H9 (cell line): Measurements from ENCODE around the gene TMEM45B. TPM values are rescaled to one million over a fixed set of nuclear protein-coding genes. Genes with fewer than 3 reads are reported as not detected.

Source experiments
- DNase-seq: peaks from one replicate; pipeline ENCODE4 v3.0.0-alpha.2; 2017
- H2AFZ ChIP-seq: one replicate; pipeline ENCODE4 v1.6.1; 2013; ENCODE audit warnings: mild to moderate bottlenecking, low read length, control low read depth, moderate library complexity
- H2AK5ac ChIP-seq: 2 replicates; pipeline ENCODE4 v1.6.1; 2013; ENCODE audit warnings: low read length, control low read depth, mixed read lengths; ENCODE audit not compliant: insufficient read length
- H2BK120ac ChIP-seq: one replicate; pipeline ENCODE4 v1.6.1; 2013; ENCODE audit warnings: low read depth, mild to moderate bottlenecking, low read length, control low read depth, inconsistent platforms; ENCODE audit not compliant: poor library complexity, severe bottlenecking
- H2BK12ac ChIP-seq: 2 replicates; pipeline ENCODE4 v1.6.1; 2013; ENCODE audit warnings: low read length, control low read depth, mixed read lengths, low read depth; ENCODE audit not compliant: insufficient read length
- H2BK15ac ChIP-seq: 2 replicates; pipeline ENCODE4 v1.6.1; 2013; ENCODE audit warnings: low read depth, low read length, control low read depth
- H2BK20ac ChIP-seq: one replicate; pipeline ENCODE4 v1.6.1; 2013; ENCODE audit warnings: low read depth, mild to moderate bottlenecking, low read length, control low read depth, inconsistent platforms; ENCODE audit not compliant: poor library complexity, severe bottlenecking
- H2BK5ac ChIP-seq: 2 replicates; pipeline ENCODE4 v1.6.1; 2013; ENCODE audit warnings: low read length, control low read depth, mixed read lengths; ENCODE audit not compliant: insufficient read length
- H3K14ac ChIP-seq: 2 replicates; pipeline ENCODE4 v1.6.1; 2013; ENCODE audit warnings: low read length, control low read depth; ENCODE audit not compliant: insufficient read depth
- H3K18ac ChIP-seq: 2 replicates; pipeline ENCODE4 v1.6.1; 2013; ENCODE audit warnings: low read depth, mild to moderate bottlenecking, mixed read lengths, low read length, control low read depth; ENCODE audit not compliant: insufficient read length
- H3K23ac ChIP-seq: 2 replicates; pipeline ENCODE4 v1.6.1; 2013; ENCODE audit warnings: low read length, control low read depth, mixed read lengths, low read depth; ENCODE audit not compliant: insufficient read length
- H3K23me2 ChIP-seq: 2 replicates; pipeline ENCODE4 v1.6.1; 2013; ENCODE audit warnings: low read depth, mild to moderate bottlenecking, mixed read lengths, low read length, control low read depth; ENCODE audit not compliant: insufficient read length, poor library complexity, severe bottlenecking
- H3K27ac ChIP-seq: 2 replicates; pipeline ENCODE4 v1.5.1; 2013; ENCODE audit warnings: low read length, control low read depth, mixed read lengths, low read depth; ENCODE audit not compliant: insufficient read length
- H3K27me3 ChIP-seq: 2 replicates; pipeline ENCODE4 v1.6.1; 2013; ENCODE audit warnings: low read length, control low read depth, inconsistent platforms; ENCODE audit not compliant: insufficient read depth
- H3K4ac ChIP-seq: 2 replicates; pipeline ENCODE4 v1.6.1; 2013; ENCODE audit warnings: low read depth, mild to moderate bottlenecking, control low read depth, inconsistent platforms, low read length, moderate library complexity
- H3K4me1 ChIP-seq: 2 replicates; pipeline ENCODE4 v1.6.1; 2013; ENCODE audit warnings: low read length, control low read depth, inconsistent platforms; ENCODE audit not compliant: insufficient read depth
- H3K4me2 ChIP-seq: 2 replicates; pipeline ENCODE4 v1.6.1; 2013; ENCODE audit warnings: low read length, control low read depth, mixed read lengths; ENCODE audit not compliant: insufficient read length, insufficient read depth
- H3K56ac ChIP-seq: 2 replicates; pipeline ENCODE4 v1.6.1; 2013; ENCODE audit warnings: low read depth, mild to moderate bottlenecking, mixed read lengths, low read length, control low read depth; ENCODE audit not compliant: insufficient read length
- H3K79me1 ChIP-seq: 2 replicates; pipeline ENCODE4 v1.6.1; 2013; ENCODE audit warnings: low read depth, mild to moderate bottlenecking, moderate library complexity, low read length, control low read depth, inconsistent platforms; ENCODE audit not compliant: insufficient read depth, poor library complexity, severe bottlenecking
- H3K79me2 ChIP-seq: 2 replicates; pipeline ENCODE4 v1.6.1; 2013; ENCODE audit warnings: low read length, control low read depth, inconsistent platforms; ENCODE audit not compliant: insufficient read depth
- H3K9ac ChIP-seq: 2 replicates; pipeline ENCODE4 v1.6.1; 2013; ENCODE audit warnings: low read length, control low read depth, mixed read lengths; ENCODE audit not compliant: insufficient read length; ENCODE audit errors: extremely low read depth
- H3K9me3 ChIP-seq: one replicate; pipeline ENCODE4 v1.6.1; 2013; ENCODE audit warnings: low read depth, low read length, inconsistent platforms; ENCODE audit not compliant: control insufficient read depth
- H3T11ph ChIP-seq: one replicate; pipeline ENCODE4 v1.6.1; 2013; ENCODE audit warnings: mild to moderate bottlenecking, low read length, control low read depth, inconsistent platforms
- H4K20me1 ChIP-seq: one replicate; pipeline ENCODE4 v1.6.1; 2013; ENCODE audit not compliant: control insufficient read depth, insufficient read length, insufficient read depth
- H4K5ac ChIP-seq: 2 replicates; pipeline ENCODE4 v1.6.1; 2013; ENCODE audit warnings: low read depth, mild to moderate bottlenecking, mixed read lengths, low read length, control low read depth; ENCODE audit not compliant: insufficient read length
- H4K8ac ChIP-seq: replicated peaks from 2 replicates; pipeline ENCODE4 v1.6.1; 2013; ENCODE audit warnings: low read length, control low read depth, mixed read lengths, low read depth; ENCODE audit not compliant: insufficient read length
- H4K91ac ChIP-seq: 2 replicates; pipeline ENCODE4 v1.6.1; 2013; ENCODE audit warnings: low read depth, mild to moderate bottlenecking, moderate library complexity, mixed read lengths, low read length, control low read depth; ENCODE audit not compliant: insufficient read length
- H3K27ac Mint-ChIP-seq, 3 experiments: 2 replicates in 2 of 3; 3 replicates in 1 of 3; pipeline ENCODE4 v1.8.0; 2020 to 2021; ENCODE audit warnings: mixed read lengths in 3 of 3, mild to moderate bottlenecking in 1 of 3, moderate library complexity in 1 of 3
- H3K27me3 Mint-ChIP-seq: 2 replicates; pipeline ENCODE4 v1.8.0; 2021; ENCODE audit warnings: low read depth, mild to moderate bottlenecking, moderate library complexity, mixed read lengths
- H3K36me3 Mint-ChIP-seq, 3 experiments: 2 replicates in 2 of 3; 3 replicates in 1 of 3; pipeline ENCODE4 v1.8.0; 2020 to 2021; ENCODE audit warnings: low read depth in 3 of 3, mixed read lengths in 3 of 3; ENCODE audit not compliant: insufficient read depth in 1 of 3
- H3K4me1 Mint-ChIP-seq, 2 experiments: 2 replicates each; pipeline ENCODE4 v1.8.0; 2020; ENCODE audit warnings: mixed read lengths in 2 of 2
- H3K4me3 Mint-ChIP-seq, 2 experiments: 2 replicates in 1 of 2; 3 replicates in 1 of 2; pipeline ENCODE4 v1.8.0; 2020 to 2021; ENCODE audit warnings: mild to moderate bottlenecking in 2 of 2, mixed read lengths in 2 of 2, moderate library complexity in 1 of 2
- H3K9me3 Mint-ChIP-seq, 2 experiments: 2 replicates in 1 of 2; 3 replicates in 1 of 2; pipeline ENCODE4 v1.8.0; 2020; ENCODE audit warnings: mild to moderate bottlenecking in 2 of 2, mixed read lengths in 2 of 2, moderate library complexity in 1 of 2
- CTCF ChIP-seq: fragments of 200-600 bp; sonication (generic); conservative IDR thresholded peaks from 3 replicates; pipeline ENCODE4 v1.8.0; 2021; ENCODE audit warnings: antibody characterized with exemption, mild to moderate bottlenecking
- total RNA-seq: library from RNA; stranded (reverse); gene quantifications from 2 replicates; pipeline ENCODE4 v1.2.1, GENCODE V29; 2021

TMEM45B gene
- total RNA-seq, 1 experiment from 2014 or later, result 0.70 TPM

- H3K4me1 Mint-ChIP-seq, result peaks cover 10 to 11% of the 10 kb centered on the region in 2 experiments
- no peak overlapping the region for H4K5ac ChIP-seq
- no peak overlapping the region for H3K4ac ChIP-seq
- no peak overlapping the region for H2BK5ac ChIP-seq
- H2BK15ac ChIP-seq, result no peak overlapping the region
- H3K9me3 Mint-ChIP-seq, result peaks cover 16 to 18% of the 10 kb centered on the region in 2 experiments
- H2BK12ac ChIP-seq, result no peak overlapping the region
- no peak overlapping the region for H3K9ac ChIP-seq
- H3K27ac Mint-ChIP-seq, result no peak overlapping the region
- H3K56ac ChIP-seq, result no peak overlapping the region
- no peaks in the 10 kb centered on the region for H3K79me1 ChIP-seq
- peaks cover under 1 to 5% (median 3%) of the 10 kb centered on the region in 3 experiments; a peak in 4 of 7 replicates for H3K36me3 Mint-ChIP-seq
- H4K8ac ChIP-seq, result no peak overlapping the region
- no peak overlapping the region for H3K18ac ChIP-seq
- no peaks in the 10 kb centered on the region for H3K79me2 ChIP-seq
- no peak for DNase-seq
- H4K91ac ChIP-seq, result no peak overlapping the region
- H2AK5ac ChIP-seq, result no peak overlapping the region
- no peak overlapping the region for H2BK20ac ChIP-seq
- H3K4me3 Mint-ChIP-seq, result no peak overlapping the region
- H3K4me1 ChIP-seq, result no peaks in the 10 kb centered on the region
- H3K27me3 ChIP-seq, result no peaks in the 10 kb centered on the region
- H2BK120ac ChIP-seq, result no peak overlapping the region
- H3K27ac ChIP-seq, result no peak overlapping the region
- H3K27me3 Mint-ChIP-seq, result peaks cover 15% of the 10 kb centered on the region
- no peak overlapping the region for H2AFZ ChIP-seq
- H3K4me2 ChIP-seq, result no peak overlapping the region
- H3K14ac ChIP-seq, result no peak overlapping the region
- no peak overlapping the region for H3T11ph ChIP-seq
- H3K23me2 ChIP-seq, result no peaks in the 10 kb centered on the region
- H3K9me3 ChIP-seq, result no peaks in the 10 kb centered on the region
- H3K23ac ChIP-seq, result no peak overlapping the region
- no peak for TF ChIP-seq CTCF
- H4K20me1 ChIP-seq, result no peaks in the 10 kb centered on the region
These were observed 15.0 kb upstream of the TMEM45B start for GRCh38 chr11:129800655-129801054.
